Activated CD4-positive, alpha-beta T cell treated with anti-CD3 and anti-CD28 coated beads for 36 hours (primary cell): Measurements from ENCODE around the gene MICAL2. TPM values are rescaled to one million over a fixed set of nuclear protein-coding genes. Genes with fewer than 3 reads are reported as not detected.

Experiments
- ATAC-seq: fragments of 200-7000 bp; cut with Tn5 transposase; one replicate; pipeline ENCODE4 v1.10.0; 2021; ENCODE audit warnings: mild to moderate bottlenecking, moderate library complexity
- CTCF ChIA-PET: fragments of 350-600 bp; sonication (Branson Sonifier 250); formaldehyde crosslinking; loops from one replicate; lab custom pipeline; 2021; ENCODE audit warnings: antibody characterized with exemption; lab: Charles Lee
- POLR2A ChIA-PET: fragments of 350-600 bp; sonication (Branson Sonifier 250); formaldehyde crosslinking; loops from one replicate; lab custom pipeline; 2021; ENCODE audit warnings: antibody characterized with exemption, inconsistent platforms; lab: Charles Lee
- DNase-seq: peaks from one replicate; pipeline ENCODE4 v3.0.0-alpha.2; 2020
- H3K27ac Mint-ChIP-seq: one replicate; pipeline ENCODE4 v1.8.0; 2021; ENCODE audit warnings: mixed read lengths
- H3K27me3 Mint-ChIP-seq: one replicate; pipeline ENCODE4 v1.8.0; 2021; ENCODE audit warnings: mixed read lengths
- H3K36me3 Mint-ChIP-seq: one replicate; pipeline ENCODE4 v1.8.0; 2021; ENCODE audit warnings: low read depth, mixed read lengths
- H3K4me1 Mint-ChIP-seq: one replicate; pipeline ENCODE4 v1.8.0; 2021; ENCODE audit warnings: mixed read lengths
- H3K4me3 Mint-ChIP-seq: one replicate; pipeline ENCODE4 v1.8.0; 2021; ENCODE audit warnings: mild to moderate bottlenecking, moderate library complexity, mixed read lengths
- H3K9me3 Mint-ChIP-seq: one replicate; pipeline ENCODE4 v1.8.0; 2021; ENCODE audit warnings: low read depth, mixed read lengths
- intact Hi-C, 2 experiments: fragments of 100-400 bp; cut with DNase I in 1 of 2; cut with micrococcal nuclease in 1 of 2; formaldehyde crosslinking; loops; one replicate each; pipeline versions ENCODE4 v1.14.2 to v1.15.1; 2022 to 2024; cut with DNase I, micrococcal nuclease
- total RNA-seq, 2 experiments: library from RNA; stranded (reverse); gene quantifications; one replicate each; pipeline ENCODE4 v1.2.3, GENCODE V29; 2021

Gene MICAL2
- total RNA-seq, 2 experiments from 2014 or later = 186 to 207 TPM

DNA sequence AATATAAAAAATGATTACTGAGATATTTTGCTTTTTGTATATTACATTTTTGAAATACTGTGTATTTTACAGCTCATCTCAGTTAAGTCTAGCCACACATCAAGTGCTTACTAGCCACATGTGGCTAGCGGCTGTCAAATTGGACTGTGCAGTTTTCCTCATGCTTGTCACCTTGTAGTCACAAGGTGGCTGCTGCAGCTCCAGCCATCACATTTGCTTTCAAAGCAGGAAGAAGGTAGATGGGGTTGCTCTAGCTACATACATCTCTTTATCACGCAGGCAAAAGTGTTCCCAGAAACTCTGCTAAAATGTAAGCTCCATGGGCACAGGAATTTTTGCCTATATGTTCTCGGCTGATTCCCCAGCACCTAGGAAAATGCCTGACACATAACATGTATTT, 61.5 kb downstream of the MICAL2 start:
- no peak for DNase-seq
- Mint-ChIP-seq H3K36me3 (peaks cover 36% of the 10 kb centered on the region), H3K4me1 (peaks cover 57% of the 10 kb centered on the region), H3K4me3 (no peak overlapping the region), H3K9me3 (peaks cover 3% of the 10 kb centered on the region), H3K27ac (peak overlapping the region; percentile 72), H3K27me3 (no peaks in the 10 kb centered on the region)
- ATAC-seq = no peak
- intact Hi-C loops = no loop called here
- ChIA-PET POLR2A (interaction anchor here (2.1 kb wide), 1 partner anchor 21 kb away, joined by 13 read pairs; no protein-coding TSS in a partner anchor), CTCF (interaction anchor here (0.6 to 3.0 kb wide), 8 partner anchors 18 to 68 kb away, joined by 3 to 12 read pairs (median 3); no protein-coding TSS in a partner anchor)

GRCh38 chr11:12172493-12173013, 62.2 kb downstream of the MICAL2 start:
- Mint-ChIP-seq H3K27ac (peak overlapping the region; percentile 72), H3K27me3 (no peaks in the 10 kb centered on the region), H3K36me3 (peaks cover 38% of the 10 kb centered on the region), H3K4me3 (no peak overlapping the region), H3K9me3 (peaks cover 3% of the 10 kb centered on the region), H3K4me1 (peaks cover 57% of the 10 kb centered on the region)
- POLR2A ChIA-PET = interaction anchor here (1.2 to 2.1 kb wide), 2 partner anchors 11 to 21 kb away, joined by 4 to 13 read pairs; no protein-coding TSS in a partner anchor
- no peak for DNase-seq
- intact Hi-C loops = no loop called here
- no peak for ATAC-seq
- CTCF ChIA-PET = interaction anchor here (0.9 to 3.0 kb wide), 7 partner anchors 9 to 109 kb away, joined by 3 to 12 read pairs (median 4); no protein-coding TSS in a partner anchor

DNA sequence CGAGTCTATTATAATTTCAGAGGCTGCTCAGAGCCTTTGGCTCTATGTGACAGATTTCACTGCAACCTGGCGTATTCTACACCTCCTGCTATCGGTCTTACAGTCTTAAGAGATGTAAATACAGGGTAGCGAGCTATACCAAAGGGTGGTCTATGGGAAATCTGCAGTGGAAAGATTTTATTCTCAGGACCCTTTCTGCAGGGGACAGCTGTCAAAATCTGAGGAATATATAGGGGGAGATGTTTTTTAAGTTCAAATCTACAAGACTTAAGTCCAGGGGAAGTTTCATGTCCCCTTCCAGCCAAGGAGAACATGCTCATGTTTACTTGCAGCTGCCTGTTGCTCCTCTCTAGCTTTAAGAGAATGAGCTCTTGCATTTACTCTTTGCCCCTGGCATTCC, 62.7 kb downstream of the MICAL2 start:
- Mint-ChIP-seq H3K9me3 (peaks cover 3% of the 10 kb centered on the region), H3K27me3 (no peaks in the 10 kb centered on the region), H3K4me1 (peaks cover 58% of the 10 kb centered on the region), H3K4me3 (peak overlapping the region; percentile 34), H3K27ac (peak overlapping the region; percentile 97), H3K36me3 (peaks cover 40% of the 10 kb centered on the region)
- intact Hi-C loops = no loop called here
- no peak for DNase-seq
- ATAC-seq = no peak
- CTCF ChIA-PET = interaction anchor here (0.7 to 3.0 kb wide), 9 partner anchors 9 to 108 kb away, joined by 3 to 12 read pairs (median 4); no protein-coding TSS in a partner anchor
- POLR2A ChIA-PET = interaction anchor here (1.2 to 2.1 kb wide), 2 partner anchors 12 to 22 kb away, joined by 4 to 13 read pairs; no protein-coding TSS in a partner anchor

DNA sequence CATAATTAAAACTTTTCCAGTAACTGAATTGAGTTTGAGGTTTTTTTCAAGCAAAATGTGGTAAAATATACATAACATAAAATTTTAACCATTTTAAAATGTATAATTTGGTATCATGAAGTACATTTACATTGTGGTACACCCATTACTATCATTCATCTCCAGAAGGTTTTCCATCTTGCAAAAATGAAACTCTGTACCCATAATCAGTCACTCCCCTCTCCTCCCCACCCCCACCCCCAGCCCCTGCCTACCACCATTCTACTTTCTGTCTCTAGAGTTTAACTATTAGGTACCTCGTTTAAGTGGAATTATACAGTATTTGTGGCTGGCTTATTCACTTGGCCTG, 63.7 kb downstream of the MICAL2 start:
- DNase-seq = peak; percentile 49
- CTCF ChIA-PET = interaction anchor here (0.8 to 3.0 kb wide), 2 partner anchors 33 to 48 kb away, joined by 3 to 7 read pairs; no protein-coding TSS in a partner anchor

GRCh38 chr11:12174477-12175143, 64.2 kb downstream of the MICAL2 start:
- Mint-ChIP-seq H3K4me3 (peak overlapping the region; percentile 47), H3K27me3 (no peaks in the 10 kb centered on the region), H3K27ac (peak overlapping the region; percentile 94), H3K4me1 (peaks cover 69% of the 10 kb centered on the region), H3K9me3 (peaks cover 3% of the 10 kb centered on the region), H3K36me3 (peaks cover 49% of the 10 kb centered on the region)
- CTCF ChIA-PET = interaction anchor here (0.7 to 1.0 kb wide), 3 partner anchors 24 to 112 kb away, joined by 3 to 4 read pairs (median 3); no protein-coding TSS in a partner anchor
- no peak for DNase-seq
- peak; percentile 59 for ATAC-seq
- POLR2A ChIA-PET = interaction anchor here (1.1 to 2.7 kb wide), 2 partner anchors 15 to 24 kb away, joined by 4 to 29 read pairs; no protein-coding TSS in a partner anchor
- intact Hi-C loops = loop anchor here (1.0 kb wide), 9 partner anchors 15 to 331 kb away; partner anchors contain the start of gene MICAL2 (in 1 of the 2)

More for the DNA sequence above, 63.7 kb downstream of the MICAL2 start:
- peak; percentile 49 for ATAC-seq
- Mint-ChIP-seq H3K9me3 (peaks cover 3% of the 10 kb centered on the region), H3K4me3 (peak overlapping the region; percentile 47), H3K27me3 (no peaks in the 10 kb centered on the region), H3K36me3 (peaks cover 45% of the 10 kb centered on the region), H3K4me1 (peaks cover 64% of the 10 kb centered on the region), H3K27ac (peak overlapping the region; percentile 94)
- intact Hi-C loops = loop anchor here (1.0 kb wide), 9 partner anchors 15 to 331 kb away; partner anchors contain the start of gene MICAL2 (in 1 of the 2)
- POLR2A ChIA-PET = interaction anchor here (1.1 to 2.7 kb wide), 2 partner anchors 15 to 23 kb away, joined by 4 to 29 read pairs; no protein-coding TSS in a partner anchor

GRCh38 chr11:12175694-12176241, 65.4 kb downstream of the MICAL2 start:
- peaks cover 3% of the 10 kb centered on the region for H3K9me3 Mint-ChIP-seq
- H3K27me3 Mint-ChIP-seq = no peaks in the 10 kb centered on the region
- peaks cover 73% of the 10 kb centered on the region for H3K4me1 Mint-ChIP-seq
- ATAC-seq = peak; percentile 71
- peak overlapping the region; percentile 0 for H3K4me3 Mint-ChIP-seq
- H3K27ac Mint-ChIP-seq = peak overlapping the region; percentile 94
- POLR2A ChIA-PET = interaction anchor here (0.8 to 2.7 kb wide), 8 partner anchors 12 to 332 kb away, joined by 3 to 29 read pairs (median 4); no protein-coding TSS in a partner anchor
- intact Hi-C loops = no loop called here
- DNase-seq = peak; percentile 57
- CTCF ChIA-PET = interaction anchor here (0.6 to 1.3 kb wide), 3 partner anchors 17 to 25 kb away, joined by 3 to 4 read pairs (median 4); no protein-coding TSS in a partner anchor
- peaks cover 47% of the 10 kb centered on the region for H3K36me3 Mint-ChIP-seq

DNA sequence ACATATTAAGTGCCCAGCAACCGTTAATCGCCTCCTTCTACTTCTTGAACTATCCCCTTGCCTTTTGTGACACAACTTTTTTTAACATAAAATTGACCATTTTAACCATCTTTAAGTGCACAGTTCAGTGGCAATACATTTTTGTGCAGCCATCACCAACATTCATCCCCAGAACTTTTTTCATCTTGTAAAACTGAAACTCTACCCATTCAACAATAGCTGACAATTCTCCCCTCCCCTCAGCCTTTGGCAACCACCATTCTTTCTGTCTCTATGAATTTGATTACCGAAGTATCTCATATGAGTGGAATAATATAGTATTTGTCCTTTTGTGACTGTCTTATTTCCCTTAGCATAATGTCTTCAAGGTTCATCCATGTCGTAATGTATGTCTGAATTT, 66.0 kb downstream of the MICAL2 start:
- no peaks in the 10 kb centered on the region for H3K27me3 Mint-ChIP-seq
- peaks cover 1% of the 10 kb centered on the region for H3K9me3 Mint-ChIP-seq
- CTCF ChIA-PET = interaction anchor here (1.3 kb wide), 1 partner anchor 16 kb away, joined by 4 read pairs; no protein-coding TSS in a partner anchor
- POLR2A ChIA-PET = interaction anchor here (0.8 to 2.7 kb wide), 8 partner anchors 11 to 333 kb away, joined by 3 to 29 read pairs (median 4); no protein-coding TSS in a partner anchor
- H3K4me1 Mint-ChIP-seq = peaks cover 72% of the 10 kb centered on the region
- H3K27ac Mint-ChIP-seq = peak overlapping the region; percentile 94
- peaks cover 47% of the 10 kb centered on the region for H3K36me3 Mint-ChIP-seq
- ATAC-seq = peak; percentile 24
- no peak for DNase-seq
- H3K4me3 Mint-ChIP-seq = no peak overlapping the region
- intact Hi-C loops = no loop called here

DNA sequence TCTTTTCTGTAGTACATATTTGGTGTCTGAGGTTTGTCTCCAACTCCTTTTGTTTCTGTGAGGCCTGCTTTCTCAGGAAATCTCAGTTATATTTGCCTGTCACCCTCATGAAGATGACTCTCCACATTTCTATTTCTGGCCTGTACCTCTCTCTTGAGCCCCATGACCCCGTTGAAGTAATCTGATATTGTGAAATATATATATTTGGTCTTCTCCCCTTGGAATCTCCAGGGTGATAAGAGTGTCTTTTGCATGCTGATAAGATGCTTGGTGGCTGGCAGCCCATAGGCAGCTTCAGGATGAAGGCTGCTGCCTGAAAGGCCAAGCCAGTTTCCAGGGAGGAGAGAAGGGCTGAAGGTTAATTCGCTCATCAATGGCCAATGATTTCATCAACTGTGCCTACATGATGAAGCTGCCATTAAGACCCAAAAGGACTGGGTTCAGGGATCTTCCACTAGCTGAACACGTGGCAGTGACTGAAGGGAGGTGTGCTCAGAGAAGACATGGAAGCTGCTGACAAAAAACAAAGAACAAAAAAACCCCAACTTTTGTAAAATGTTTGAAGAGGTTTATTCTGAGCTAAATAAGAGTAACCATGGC, 67.4 kb downstream of the MICAL2 start:
- CTCF ChIA-PET = interaction anchor here (0.6 to 2.0 kb wide), 9 partner anchors 9 to 379 kb away, joined by 3 to 7 read pairs (median 3); no protein-coding TSS in a partner anchor

GRCh38 chr11:12179019-12179418, 68.6 kb downstream of the MICAL2 start:
- Mint-ChIP-seq H3K27ac (peak overlapping the region; percentile 76), H3K4me3 (peak overlapping the region; percentile 65), H3K9me3 (no peaks in the 10 kb centered on the region), H3K36me3 (peaks cover 44% of the 10 kb centered on the region), H3K4me1 (peaks cover 59% of the 10 kb centered on the region), H3K27me3 (no peaks in the 10 kb centered on the region)
- DNase-seq (peak; percentile 54), ATAC-seq (peak; percentile 13)
- intact Hi-C loops = no loop called here
- CTCF ChIA-PET = interaction anchor here (0.7 to 2.0 kb wide), 5 partner anchors 11 to 135 kb away, joined by 3 to 5 read pairs (median 3); no protein-coding TSS in a partner anchor
- POLR2A ChIA-PET = interaction anchor here (1.3 kb wide), 1 partner anchor 8 kb away, joined by 15 read pairs; no protein-coding TSS in a partner anchor

More for the DNA sequence above, 67.4 kb downstream of the MICAL2 start:
- Mint-ChIP-seq H3K27me3 (no peaks in the 10 kb centered on the region), H3K9me3 (no peaks in the 10 kb centered on the region), H3K4me1 (peaks cover 65% of the 10 kb centered on the region), H3K36me3 (peaks cover 42% of the 10 kb centered on the region), H3K4me3 (peak overlapping the region; percentile 65), H3K27ac (peak overlapping the region; percentile 77)
- intact Hi-C loops = no loop called here
- ATAC-seq (no peak), DNase-seq (no peak)
- POLR2A ChIA-PET = interaction anchor here (0.6 to 1.3 kb wide), 3 partner anchors 9 to 119 kb away, joined by 3 to 15 read pairs (median 4); no protein-coding TSS in a partner anchor

- intact Hi-C loops = no loop called here
- ATAC-seq = no peak
- peak overlapping the region; percentile 76 for H3K27ac Mint-ChIP-seq
- no peaks in the 10 kb centered on the region for H3K27me3 Mint-ChIP-seq
- H3K4me1 Mint-ChIP-seq = peaks cover 55% of the 10 kb centered on the region
- DNase-seq = no peak
- peaks cover 43% of the 10 kb centered on the region for H3K36me3 Mint-ChIP-seq
- CTCF ChIA-PET = interaction anchor here (0.9 to 2.0 kb wide), 3 partner anchors 8 to 58 kb away, joined by 3 to 7 read pairs (median 5); no protein-coding TSS in a partner anchor
- H3K4me3 Mint-ChIP-seq = peak overlapping the region; percentile 65
- POLR2A ChIA-PET = no interaction called here
- H3K9me3 Mint-ChIP-seq = no peaks in the 10 kb centered on the region
Observed at GRCh38 chr11:12179531-12179930, 69.1 kb downstream of the MICAL2 start.
